Cardiac septum (tissue), 1 donor: ENCODE data around the gene GTF3C1. TPM values are rescaled to one million over a fixed set of nuclear protein-coding genes. Genes with fewer than 3 reads are reported as not detected.

ENCODE experiments used
- DNase-seq: peaks from one replicate; pipeline ENCODE4 v3.0.0-alpha.2; 2020; ENCODE audit warnings: low spot score
- intact Hi-C: fragments of 100-400 bp; cut with DNase I; formaldehyde crosslinking; loops from one replicate; pipeline ENCODE4 v1.14.0; 2022
- total RNA-seq: library from RNA; stranded (reverse); fragmentation: NEBNext Ultra II Directional; extraction: Animal tissue kit (Norgen Biotek cat#: 25700); gene quantifications from one replicate; pipeline ENCODE4 v1.2.1, GENCODE V29; 2021
- donor health status: DM: no; HTN: no; CAD: no.

GTF3C1 gene
- total RNA-seq, 1 donor from 2014 or later, result 66.3 TPM

- intact Hi-C loops, result no loop called here
- no peak for DNase-seq
Measured at GRCh38 chr16:27566417-27566816, 16.7 kb upstream of the GTF3C1 start.

GRCh38 chr16:27564224-27564623 is 14.5 kb upstream of the GTF3C1 start:
- no peak for DNase-seq
- intact Hi-C loops, result no loop called here

GRCh38 chr16:27561216-27561615 is 11.5 kb upstream of the GTF3C1 start:
- no peak for DNase-seq
- intact Hi-C loops, result no loop called here

- intact Hi-C loops, result no loop called here
- no peak for DNase-seq
Measured at GRCh38 chr16:27558932-27559331, 9.2 kb upstream of the GTF3C1 start.

GRCh38 chr16:27558434-27558833 is 8.7 kb upstream of the GTF3C1 start:
- intact Hi-C loops, result no loop called here
- no peak for DNase-seq

GRCh38 chr16:27556471-27556870 is 6.8 kb upstream of the GTF3C1 start:
- intact Hi-C loops, result no loop called here
- no peak for DNase-seq

- intact Hi-C loops, result no loop called here
- DNase-seq, result no peak
Measured at GRCh38 chr16:27551036-27551435, 1.3 kb upstream of the GTF3C1 start.

- intact Hi-C loops, result no loop called here
- DNase-seq, result no peak
Measured at GRCh38 chr16:27550582-27550920, 838 bp upstream of the GTF3C1 start.

GRCh38 chr16:27549464-27549745 is 308 bp downstream of the GTF3C1 start:
- no peak for DNase-seq
- intact Hi-C loops, result no loop called here

- intact Hi-C loops, result no loop called here
Measured at GRCh38 chr16:27547851-27548250, 1.9 kb downstream of the GTF3C1 start.

GRCh38 chr16:27547134-27547533 is 2.6 kb downstream of the GTF3C1 start:
- intact Hi-C loops, result no loop called here

More at GRCh38 chr16:27547851-27548250, 1.9 kb downstream of the GTF3C1 start:
- DNase-seq, result no peak

GRCh38 chr16:27544671-27545070 is 5.0 kb downstream of the GTF3C1 start:
- intact Hi-C loops, result no loop called here
- DNase-seq, result no peak

More at GRCh38 chr16:27547134-27547533, 2.6 kb downstream of the GTF3C1 start:
- DNase-seq, result no peak

- intact Hi-C loops, result no loop called here
- DNase-seq, result no peak
Measured at GRCh38 chr16:27543801-27544200, 5.9 kb downstream of the GTF3C1 start.

GRCh38 chr16:27539636-27540035 is 10.1 kb downstream of the GTF3C1 start:
- DNase-seq, result no peak
- intact Hi-C loops, result no loop called here

GRCh38 chr16:27539120-27539519 is 10.6 kb downstream of the GTF3C1 start:
- no peak for DNase-seq
- intact Hi-C loops, result no loop called here

- DNase-seq, result no peak
- intact Hi-C loops, result no loop called here
Measured at GRCh38 chr16:27538528-27538927, 11.2 kb downstream of the GTF3C1 start.

- peak; percentile 29 for DNase-seq
- intact Hi-C loops, result no loop called here
Measured at GRCh38 chr16:27534256-27534655, 15.5 kb downstream of the GTF3C1 start.

GRCh38 chr16:27531826-27532800 is 17.6 kb downstream of the GTF3C1 start:
- DNase-seq, result peak; percentile 41
- intact Hi-C loops, result no loop called here

GRCh38 chr16:27531186-27531585 is 18.5 kb downstream of the GTF3C1 start:
- intact Hi-C loops, result no loop called here
- no peak for DNase-seq

- intact Hi-C loops, result no loop called here
- DNase-seq, result no peak
Measured at GRCh38 chr16:27529962-27530361, 19.8 kb downstream of the GTF3C1 start.

GRCh38 chr16:27528294-27528693 is 21.4 kb downstream of the GTF3C1 start:
- no peak for DNase-seq
- intact Hi-C loops, result no loop called here

- DNase-seq, result no peak
- intact Hi-C loops, result no loop called here
Measured at GRCh38 chr16:27526180-27526579, 23.5 kb downstream of the GTF3C1 start.
